Fibroblast of peridontal ligament (primary cell): ENCODE measurements around the gene ADGRB3.
A peak's percentile ranks its signal among the peaks of the same experiment; 100 is the strongest.

ENCODE experiments used
- DNase-seq: peaks from one replicate; pipeline ENCODE4 v3.0.0-alpha.2; 2010; ENCODE audit errors: extremely low read depth

ADGRB3 gene

DNA sequence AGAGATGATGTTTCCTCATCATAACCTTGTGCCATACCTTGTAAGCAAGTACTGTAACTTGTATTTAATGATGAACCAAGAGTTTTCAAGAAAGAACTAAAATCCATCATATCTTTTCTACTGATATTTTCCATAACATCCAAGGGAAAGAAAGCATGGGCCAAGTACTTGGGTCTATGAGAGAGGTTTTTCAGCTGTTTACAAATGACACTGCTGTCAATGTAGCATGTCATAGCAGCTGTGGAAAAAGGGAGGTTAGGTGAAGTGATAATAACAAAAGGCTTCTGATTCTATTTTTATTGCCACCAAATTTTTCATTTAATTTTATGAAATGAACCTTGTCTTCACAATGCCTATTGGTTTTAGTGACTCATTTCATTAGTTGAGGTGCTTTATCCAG is 679.4 kb downstream of the ADGRB3 start:
- no peak for DNase-seq

DNA sequence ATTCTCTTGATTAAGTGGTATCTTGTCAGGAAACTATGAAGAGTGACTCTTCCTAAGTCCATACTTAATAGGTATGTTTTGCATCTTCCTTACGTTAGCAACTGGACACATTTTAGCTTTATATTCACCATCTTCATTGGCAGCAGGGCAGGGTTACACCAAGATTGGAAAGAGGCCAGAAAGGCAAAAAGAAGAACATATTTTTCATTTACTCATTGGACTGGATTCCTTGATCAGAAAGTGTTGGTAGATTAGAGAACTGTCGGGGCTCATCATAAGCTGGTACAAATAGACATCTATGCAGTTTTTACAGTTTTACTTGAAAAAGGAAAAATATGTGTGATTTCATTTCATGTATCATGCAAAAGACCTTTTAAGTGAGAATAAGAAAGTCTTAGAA is 696.8 kb downstream of the ADGRB3 start:
- no peak for DNase-seq

DNA sequence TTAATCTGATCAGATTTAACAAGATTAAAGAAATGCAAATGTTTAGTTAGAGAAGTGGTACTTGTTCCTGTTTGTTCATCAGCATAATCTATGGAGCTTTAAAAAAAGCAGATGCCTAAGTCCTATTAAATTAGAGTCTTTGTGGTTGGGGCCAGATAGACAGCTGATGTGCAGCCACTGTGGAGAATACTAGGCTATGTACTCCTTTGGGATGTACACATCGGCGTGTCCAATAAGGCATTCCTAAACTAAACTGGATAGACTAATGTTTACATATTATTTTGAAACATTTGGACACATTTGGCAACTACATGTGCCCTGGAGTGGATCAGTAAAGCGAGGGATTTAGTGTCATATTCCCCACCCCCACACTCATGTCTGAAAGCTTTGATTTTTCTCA is 702.2 kb downstream of the ADGRB3 start:
- no peak for DNase-seq

DNA sequence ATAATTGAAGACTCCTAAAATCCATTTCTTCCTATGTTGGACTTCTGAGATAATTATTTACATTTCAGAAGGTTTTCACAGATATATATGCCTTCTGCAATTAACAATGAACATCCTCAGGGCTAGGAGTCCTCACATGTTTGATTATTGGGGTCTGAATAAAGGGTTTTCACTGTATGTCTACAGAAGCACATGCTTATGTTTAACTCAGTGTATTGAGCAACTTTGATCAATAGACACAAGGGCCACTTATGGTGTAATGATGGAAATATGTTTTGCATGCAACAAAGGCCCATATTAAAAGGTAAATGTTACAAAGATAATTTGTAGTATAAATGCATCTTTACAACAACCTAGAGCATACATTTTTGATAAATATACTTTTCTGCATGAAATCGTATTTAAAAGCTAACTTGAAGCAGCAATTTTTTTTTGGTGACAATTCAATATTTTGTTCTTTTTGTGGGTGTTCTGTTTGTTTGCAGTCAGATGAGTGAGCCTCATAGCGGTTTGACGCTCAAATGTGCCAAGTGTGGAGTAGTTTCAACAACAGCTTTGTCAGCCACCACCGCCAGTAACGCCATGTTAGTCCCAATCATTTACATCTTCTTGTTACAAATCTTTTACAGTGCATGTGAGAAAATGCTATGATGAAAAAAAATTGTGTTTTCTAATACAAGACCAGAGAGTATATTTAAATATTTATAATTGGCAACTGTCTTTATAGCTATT is 703.5 kb downstream of the ADGRB3 start:
- DNase-seq, result no peak

DNA sequence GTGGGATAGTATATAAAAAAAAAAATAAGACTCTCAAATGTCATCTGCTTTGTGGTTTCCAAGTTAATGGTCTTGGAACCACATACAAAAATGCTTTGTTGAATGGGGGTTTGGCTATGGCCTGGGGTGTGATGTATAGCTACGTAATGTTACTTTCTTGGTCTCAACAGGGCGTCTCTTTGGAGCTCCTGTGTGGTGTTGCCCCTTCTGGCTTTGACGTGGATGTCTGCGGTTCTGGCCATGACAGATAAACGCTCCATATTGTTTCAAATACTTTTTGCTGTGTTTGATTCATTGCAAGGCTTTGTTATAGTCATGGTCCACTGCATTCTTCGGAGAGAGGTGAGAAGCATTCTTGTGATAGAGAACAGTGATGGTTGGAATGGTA is 704.1 kb downstream of the ADGRB3 start:
- DNase-seq, result no peak

DNA sequence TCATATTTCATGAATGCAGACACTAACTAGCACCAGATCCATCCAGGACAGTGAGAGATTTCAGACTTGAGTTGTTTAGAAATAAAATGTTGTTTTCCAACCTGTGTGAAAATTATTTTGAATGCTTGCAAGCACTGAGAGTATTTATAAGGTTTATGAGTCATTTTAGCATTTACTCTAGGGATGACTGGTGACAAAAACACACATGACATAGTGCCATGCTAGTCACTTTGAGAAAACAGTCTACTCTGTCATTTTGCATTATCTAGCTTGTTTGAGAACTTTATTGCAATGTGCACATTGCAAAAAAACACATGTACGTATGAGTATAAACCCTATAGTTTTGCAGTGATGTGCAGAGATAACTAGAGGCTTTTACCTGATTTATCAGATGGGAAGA is 705.1 kb downstream of the ADGRB3 start:
- DNase-seq, result no peak

DNA sequence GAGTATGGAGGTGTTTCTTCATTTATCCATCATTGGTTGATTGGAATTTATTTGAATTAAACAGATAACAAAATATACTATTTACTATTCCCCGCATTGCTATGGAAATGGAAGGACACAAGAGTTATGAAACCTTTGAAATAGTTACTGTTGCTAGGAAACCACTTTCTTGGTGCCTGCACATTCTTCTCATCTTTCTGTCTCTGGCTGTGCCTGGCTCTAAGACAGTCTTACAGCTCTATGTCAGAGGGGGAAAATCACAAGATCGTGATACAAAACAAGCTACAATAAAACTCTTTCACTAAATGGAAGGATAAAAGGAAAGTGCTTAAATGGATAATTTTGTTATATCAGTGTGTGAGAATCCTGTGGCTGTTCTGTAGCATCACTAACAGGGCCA is 708.8 kb downstream of the ADGRB3 start:
- no peak for DNase-seq

DNA sequence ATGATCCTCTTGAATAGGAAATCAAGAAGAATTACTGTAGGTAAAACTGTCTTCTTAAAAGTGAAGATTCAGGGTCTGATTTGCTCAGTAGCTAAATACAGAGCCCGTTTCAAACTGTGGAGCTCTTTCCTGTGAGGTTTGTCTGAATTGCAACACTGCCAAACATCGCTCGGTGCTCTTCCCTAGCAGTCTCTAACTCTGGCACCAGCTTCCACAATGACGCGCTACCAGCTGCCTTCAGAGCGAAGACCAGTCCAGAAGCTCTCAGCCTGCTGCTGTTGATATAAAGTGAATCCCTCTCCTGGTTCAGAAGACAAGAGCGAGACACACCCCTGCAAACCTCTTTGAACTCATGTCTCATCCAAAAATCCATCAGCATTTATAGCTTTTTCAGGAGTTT is 714.7 kb downstream of the ADGRB3 start:
- DNase-seq, result no peak

DNA sequence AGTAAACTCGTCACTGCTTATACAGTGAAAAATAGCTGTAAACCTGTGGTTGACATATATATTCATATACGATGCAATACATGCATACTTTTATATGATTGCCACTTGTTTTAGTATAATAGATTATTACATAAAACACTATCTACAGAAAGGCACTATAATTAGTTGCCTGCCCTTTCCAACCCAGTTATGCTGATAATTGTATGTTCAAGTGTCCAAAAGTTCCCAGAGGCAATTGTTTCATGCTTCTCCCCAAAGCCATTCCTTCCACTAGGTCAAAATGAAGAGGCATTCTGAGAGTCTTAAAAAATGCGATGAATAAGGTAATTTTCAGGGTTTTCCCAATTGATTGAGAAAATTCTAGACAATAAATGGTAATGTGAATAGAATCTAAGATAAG is 727.1 kb downstream of the ADGRB3 start:
- DNase-seq, result no peak

DNA sequence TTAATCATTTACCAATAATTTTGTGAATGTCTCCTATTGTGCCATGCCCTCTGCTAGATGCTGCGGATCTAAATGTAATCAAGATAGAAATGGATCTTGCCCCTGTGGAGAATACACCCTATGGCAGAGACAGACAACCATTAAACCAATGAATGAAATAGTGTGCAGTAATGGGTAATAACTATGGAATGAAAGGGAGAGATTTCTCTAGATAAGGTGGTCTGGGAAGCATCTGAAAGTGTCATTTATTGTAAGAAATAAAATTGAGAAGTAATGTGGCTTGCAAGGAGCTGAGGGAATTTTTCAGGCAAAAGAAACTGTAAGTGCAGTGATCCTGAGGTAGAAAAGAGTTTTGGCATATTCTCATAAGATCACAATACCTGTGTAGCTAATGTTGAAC is 731.7 kb downstream of the ADGRB3 start:
- no peak for DNase-seq

DNA sequence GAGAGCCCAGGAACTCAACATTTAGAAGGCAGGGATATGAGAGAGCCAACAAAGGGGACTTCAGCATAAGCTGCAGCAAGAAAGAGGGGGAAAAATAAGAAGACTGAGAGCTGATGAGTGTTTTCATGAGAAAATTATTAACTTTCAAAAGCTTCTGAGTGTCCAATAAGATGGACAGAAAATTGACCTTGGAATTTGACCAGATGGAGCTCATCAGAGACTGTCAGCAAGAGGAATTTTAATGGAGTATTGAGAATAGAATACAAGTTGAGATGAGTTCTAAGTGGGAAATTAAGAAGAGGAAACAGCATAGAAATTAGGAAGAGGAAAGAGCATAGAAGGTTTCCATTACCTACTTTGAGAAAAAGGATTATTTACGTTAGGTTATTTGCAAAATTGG is 733.5 kb downstream of the ADGRB3 start:
- no peak for DNase-seq

DNA sequence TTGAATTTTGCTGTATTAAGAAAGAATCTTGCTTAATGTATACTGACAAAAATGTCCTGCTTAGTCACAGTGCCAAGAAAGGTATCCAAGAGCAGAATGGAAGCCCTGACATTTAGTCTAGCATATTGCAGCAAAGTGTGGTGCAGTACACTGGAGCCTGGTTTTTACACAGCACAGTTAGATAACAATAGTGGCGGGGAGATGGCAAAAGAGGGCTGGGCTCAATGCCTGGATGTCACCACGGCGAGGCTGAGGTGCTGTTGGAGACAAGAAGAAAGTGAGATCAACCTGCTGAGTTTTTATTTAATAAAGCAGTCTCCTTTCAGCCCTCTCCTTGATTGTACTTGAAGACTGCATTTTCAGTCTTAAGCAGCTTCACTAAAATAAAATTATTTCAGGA is 735.7 kb downstream of the ADGRB3 start:
- no peak for DNase-seq

DNA sequence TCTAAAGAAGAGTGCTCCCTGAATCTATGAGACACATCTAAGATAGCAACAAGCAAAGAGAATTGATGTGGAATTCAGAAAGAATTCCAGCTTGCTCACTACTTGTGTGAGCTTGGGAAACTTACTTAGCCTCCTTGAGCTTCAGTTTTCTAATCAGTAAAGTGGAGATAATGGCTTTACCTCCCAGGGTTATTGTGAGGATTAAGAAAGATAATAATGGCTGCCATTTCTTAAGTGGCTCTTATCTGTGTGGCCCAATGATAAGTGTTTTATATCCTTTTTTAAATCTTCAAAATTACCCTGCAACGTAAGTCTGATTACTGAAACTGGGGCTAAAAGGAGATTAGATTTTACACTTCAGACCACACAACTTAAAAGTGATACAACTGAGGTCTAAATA is 743.2 kb downstream of the ADGRB3 start:
- no peak for DNase-seq

DNA sequence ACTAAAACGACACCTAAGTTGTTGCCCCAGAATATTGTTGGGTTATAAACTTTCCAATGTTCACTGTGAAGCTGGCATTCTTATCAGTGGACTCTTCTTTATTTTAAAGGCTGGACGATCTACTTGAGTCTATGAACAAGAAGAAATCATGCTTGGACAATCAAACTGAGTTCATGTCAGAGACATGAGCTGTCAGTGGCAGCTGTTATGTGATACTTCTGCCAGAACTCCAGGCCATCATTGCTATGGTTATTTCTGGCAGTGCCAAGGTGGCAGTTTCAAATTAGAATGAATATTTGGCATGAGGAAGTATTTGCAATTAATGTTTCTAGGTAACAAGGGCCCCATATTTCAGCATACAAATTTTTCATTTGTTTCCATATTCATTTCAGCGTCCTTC is 744.4 kb downstream of the ADGRB3 start:
- DNase-seq, result no peak

DNA sequence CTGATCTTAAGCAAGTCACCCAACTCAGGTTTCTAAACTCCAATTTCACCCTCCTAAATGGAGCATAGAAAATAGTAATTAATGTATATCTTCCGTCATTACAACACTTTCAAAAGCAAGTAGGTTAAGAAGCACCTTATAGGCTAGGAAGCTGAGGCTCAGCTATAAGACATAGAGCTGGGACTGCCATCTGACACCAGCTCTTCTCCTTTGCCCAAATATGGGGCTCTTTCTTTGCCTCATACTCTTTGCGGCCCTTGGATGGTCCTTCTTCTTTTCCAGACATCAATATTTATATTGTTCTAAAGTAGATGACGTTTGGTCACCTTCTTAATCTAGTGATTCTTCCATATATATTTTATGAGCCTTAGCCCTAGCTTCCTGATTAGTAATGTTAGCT is 748.5 kb downstream of the ADGRB3 start:
- no peak for DNase-seq

DNA sequence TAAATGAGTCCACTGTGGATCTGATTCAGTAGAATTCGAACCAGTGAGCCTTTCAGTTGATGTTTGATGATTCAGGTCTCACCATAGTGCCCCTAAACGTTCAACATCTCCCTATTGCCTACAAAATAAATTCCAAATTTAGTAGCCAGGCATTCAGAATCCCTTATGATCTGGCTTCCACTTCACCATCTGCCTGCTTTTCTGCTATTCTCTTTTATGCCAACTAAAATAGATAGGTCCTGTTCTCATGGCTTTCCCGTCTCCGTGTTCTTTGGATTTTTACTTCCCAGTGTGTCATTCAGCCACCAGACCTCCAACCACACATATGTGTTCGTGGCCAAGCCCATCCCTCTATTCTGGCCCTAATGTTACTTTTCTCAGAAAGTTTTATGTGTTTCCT is 751.3 kb downstream of the ADGRB3 start:
- no peak for DNase-seq

DNA sequence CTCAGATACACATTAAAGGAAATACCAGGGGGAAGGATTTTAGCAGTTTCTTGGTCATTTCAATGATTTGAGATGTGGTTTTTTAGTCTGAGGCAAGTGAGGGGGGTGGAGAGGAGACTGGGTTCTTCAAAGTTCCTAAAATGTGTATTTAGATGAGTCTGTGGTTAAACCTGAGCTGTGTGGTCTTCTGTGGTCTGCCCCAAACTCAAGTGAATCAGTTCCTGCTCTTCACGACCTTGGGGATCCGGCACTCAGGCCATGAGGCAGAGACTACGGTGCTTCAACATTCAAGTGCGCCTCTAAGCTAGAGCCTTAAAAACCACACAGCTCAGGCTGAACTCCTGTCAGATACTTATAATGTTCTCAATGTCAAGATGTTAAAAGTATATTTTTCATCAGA is 755.0 kb downstream of the ADGRB3 start:
- DNase-seq, result no peak

DNA sequence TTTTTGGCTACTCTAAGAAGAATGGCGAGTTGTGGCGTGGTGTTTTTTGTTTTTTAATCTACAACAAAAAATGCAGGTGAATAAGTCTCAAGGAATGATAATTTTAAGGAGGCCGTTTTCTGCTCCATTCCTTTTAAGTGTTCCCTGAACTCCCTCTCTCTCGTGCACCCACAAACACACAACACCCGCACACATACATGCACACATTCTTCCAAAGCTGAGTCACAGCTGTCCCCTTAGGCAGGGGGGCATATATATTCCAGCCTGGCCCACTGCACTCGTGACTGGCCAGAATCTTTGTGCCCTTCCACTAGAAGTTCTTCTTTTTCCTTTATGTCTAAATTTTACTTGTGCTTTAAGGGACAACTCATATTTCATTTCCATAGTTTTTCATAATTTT is 756.0 kb downstream of the ADGRB3 start:
- no peak for DNase-seq

DNA sequence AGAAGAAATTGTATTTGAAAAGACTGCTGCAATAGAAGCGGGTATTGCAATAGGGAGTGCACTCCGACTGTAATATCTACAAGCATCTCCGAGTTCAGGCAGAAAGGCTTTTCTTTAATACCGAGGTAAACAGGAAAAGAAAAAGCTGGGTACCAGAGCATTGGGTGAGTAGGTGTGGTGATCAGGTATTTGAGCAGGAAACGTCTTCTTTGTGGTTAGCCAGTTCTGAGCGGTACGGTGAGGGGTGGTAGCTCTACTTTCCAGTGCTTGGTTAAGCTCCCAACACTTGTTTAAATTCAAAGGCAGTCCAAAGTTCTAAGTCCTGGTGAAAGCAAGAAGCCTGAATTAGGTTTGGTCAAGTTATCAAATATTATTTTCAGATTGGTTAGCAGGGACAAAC is 757.7 kb downstream of the ADGRB3 start:
- DNase-seq, result no peak

DNA sequence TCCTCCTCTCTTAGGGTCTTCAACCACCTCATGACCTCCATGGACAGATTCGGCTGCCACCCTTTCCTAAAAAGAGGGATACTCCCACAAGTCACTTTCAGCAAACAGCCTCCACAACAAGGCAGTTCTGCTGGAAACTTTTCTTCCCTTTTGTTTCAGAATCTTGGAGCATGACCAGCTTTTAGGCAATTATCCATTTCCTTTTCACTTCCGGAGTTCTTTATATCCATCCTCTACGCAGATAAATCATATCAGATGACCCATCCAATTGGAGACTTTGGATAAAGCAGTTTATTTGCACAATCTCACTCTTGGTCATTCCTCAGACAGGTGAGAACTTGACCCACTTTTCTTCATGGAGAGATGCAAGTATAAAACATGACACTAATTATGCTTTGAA is 763.2 kb downstream of the ADGRB3 start:
- no peak for DNase-seq

DNA sequence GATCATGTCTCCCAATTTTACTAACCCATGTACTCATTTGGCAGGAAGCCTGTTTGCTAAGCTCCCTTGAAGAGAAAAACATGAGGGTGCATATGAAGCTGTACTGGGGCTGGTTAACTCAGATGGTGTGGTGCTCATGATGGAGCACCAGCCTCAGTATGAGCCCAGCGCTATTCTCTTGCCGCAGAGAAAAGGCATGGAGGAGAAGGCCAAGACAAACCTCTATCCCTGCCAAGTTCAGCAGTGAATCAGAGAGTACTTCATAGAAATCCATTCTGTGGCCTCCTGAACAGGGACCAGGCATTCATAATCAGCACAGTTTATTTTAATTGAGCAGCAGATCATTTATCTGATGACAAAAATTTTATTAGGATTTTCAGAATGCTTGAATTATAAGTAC is 763.6 kb downstream of the ADGRB3 start:
- no peak for DNase-seq

DNA sequence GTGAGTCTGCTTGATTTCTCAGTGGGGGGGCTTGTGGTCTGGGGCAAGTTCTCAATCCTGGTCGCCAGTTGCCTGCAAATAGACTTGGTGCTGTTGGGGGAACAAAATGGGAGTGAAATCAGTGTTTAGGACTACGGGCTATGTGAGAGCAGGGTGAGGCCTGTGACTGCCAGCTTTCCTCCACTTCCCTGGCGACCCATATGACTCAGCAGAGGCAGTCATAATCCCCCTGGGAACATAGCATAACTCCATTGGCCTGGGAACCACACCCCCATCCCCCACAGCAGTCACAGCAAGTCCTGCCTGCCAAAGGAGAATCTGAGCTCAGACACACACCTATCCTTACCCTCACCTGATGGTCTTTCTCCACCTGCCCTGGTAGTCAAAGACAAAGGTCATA is 773.8 kb downstream of the ADGRB3 start:
- no peak for DNase-seq

DNA sequence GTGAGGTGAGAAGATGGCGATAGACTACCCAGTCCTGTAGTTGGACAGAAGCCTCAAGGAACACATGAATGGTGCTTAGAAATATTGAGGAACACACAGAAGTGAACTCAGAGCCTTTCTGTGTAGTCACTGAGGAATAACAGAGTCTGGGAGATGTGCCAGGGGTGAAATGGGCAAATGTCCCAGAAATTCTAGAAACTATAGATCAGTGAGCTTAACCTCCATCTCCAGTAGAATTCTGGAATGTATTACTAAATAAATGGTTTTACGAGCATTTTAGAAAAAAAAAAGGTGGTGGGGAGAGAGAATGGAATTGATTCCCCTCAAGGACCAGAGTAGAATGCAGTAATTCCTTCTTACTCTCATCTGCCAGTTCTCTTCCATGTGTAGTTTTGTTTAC is 781.7 kb downstream of the ADGRB3 start:
- DNase-seq, result peak; percentile 1

DNA sequence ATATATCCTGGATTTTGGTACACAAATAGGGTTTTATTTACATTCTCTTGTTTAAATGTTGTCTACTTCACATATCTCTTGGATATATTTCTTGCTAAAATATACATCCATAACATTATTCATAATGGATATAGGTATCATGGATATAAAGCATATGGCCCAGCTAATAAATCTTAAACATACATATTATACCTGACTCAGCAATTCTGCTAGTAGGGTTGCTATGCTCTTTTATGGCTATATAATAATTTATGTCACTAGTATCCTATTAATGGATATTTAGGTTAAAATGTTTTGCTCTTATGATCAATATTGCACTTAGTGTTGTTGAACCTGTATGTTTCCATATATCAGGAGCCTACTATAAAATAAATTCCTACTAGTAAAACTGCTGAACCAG is 786.2 kb downstream of the ADGRB3 start:
- DNase-seq, result no peak

DNA sequence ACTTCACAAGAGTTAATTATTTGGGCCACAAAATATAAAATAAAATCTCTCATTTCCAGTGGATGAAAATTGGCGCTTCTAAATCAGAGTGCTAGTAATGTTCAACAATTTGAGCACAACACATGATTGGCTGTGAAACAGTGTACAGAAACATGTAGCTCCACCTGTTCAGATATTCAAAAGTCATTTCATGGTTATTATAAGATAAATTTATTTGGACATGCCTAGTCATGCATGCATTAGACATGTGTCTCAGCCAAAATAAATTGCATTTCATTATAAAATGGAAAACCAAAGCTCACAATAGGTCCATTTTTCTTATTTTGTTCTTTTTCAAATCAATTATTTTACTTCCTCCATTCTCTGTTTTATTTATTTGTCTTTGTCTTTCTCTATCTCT is 786.9 kb downstream of the ADGRB3 start:
- DNase-seq, result no peak
